GM18526 (cell line): ENCODE results near the gene NGEF.

Source experiments
- POLR2A ChIP-seq: IDR thresholded peaks from 3 replicates; pipeline ENCODE4 v1.6.1; 2011; ENCODE audit not compliant: insufficient read length; ENCODE audit errors: extremely low read depth

NGEF gene

DNA sequence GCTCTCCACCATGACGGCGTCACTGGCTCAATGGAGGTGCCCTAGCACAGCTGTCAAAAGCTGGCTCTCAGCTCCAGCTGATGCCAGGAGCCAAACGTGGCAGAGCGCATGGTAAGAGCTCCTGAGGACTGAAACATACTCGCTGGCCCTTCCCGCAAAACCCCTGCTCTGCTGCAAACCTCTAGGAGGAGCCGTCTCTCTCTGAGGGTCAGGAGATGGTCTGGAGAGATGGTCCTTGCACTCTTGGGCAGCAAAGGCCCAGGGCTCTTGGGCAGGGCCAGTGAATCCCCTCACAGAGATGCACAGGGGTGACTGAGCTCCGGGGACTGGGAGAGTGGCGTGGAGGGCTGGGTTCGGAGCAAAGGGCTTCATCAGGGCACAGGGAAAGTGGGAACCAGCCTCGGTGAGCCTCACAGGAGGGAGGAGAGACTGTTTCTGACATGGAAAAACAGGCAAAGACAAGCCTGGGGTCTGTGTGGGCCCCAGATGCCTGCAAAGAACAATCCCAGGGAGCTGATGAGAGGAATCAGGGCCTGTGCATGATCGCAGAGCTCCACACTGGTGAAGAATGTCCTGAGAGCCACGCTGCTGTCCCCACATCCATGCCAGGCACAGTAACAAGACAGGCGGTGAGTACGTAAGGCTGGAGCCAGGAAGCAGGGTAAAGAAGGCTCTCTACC is 125.7 kb downstream of the NGEF start:
- no peak for TF ChIP-seq POLR2A

DNA sequence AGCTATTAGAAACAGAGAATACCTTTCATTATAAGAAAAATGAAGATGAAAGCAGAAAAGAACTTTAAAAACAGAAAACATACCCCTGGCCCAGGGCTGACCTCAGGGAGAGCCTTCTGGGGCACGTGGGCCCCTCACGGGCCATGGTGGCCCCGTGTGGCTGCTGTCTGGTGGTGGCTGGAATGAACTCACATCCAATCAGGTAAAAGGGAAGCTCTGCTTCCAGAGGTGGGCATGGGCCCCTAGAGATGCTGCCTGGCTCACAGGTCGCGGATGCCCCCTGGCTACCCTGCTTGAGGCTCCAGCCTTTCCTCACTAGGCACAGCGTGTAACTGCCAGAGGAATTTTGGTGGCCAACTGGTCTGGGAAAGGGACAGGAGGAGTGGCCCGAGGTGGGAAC is 126.4 kb downstream of the NGEF start:
- TF ChIP-seq POLR2A = no peak

DNA sequence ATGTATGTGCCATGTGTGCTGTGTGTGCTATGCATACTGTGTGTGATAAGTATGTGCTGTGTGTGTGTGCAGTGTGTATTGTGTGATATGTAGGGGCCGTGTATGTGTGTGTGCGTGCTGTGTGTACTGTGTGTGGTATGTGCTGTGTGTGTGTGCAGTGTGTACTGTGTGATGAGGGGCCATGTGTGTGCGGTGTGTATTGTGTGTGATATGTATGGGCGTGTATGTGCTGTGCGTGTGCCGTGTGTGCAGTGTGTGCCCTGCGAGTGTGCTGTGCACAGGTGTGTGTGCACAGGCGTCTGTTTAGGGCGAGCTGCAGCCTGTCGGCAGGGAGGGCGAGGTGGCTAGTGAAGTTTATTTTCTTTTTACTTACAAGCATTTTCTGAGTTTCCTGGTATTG is 126.9 kb downstream of the NGEF start:
- TF ChIP-seq POLR2A = no peak

DNA sequence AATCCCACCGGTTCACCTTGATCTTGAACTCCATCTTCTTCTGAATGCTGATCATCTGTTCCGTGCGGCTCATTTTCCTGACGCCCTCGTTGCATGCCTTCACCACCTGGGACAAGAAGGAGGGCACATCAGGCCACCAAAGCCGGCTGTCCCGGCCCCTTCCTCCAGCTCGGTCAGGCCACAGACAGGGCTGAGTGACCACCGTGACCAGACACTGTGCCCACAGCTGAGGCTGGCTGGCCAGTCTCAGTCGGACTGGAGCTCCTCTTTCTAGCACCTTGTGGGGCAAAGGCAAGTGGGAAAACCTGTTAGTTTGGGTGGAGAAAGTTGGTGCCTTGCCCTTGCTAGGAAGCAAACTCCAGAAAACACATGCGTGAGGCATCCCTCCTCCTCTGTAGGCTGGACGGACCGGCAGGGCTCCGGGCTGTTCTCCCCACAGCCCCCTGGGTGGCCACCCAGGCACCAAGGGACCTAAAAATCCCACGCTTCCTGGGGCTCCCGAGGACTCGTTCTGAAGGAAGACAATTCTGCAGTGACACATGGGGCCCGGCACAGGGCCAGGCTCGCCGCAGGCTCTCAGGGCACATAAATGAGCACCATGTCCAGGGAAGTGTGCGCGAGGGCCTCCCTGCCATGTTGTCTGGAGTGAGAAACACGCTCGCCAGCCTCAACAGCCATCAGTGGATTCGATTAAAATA is 127.6 kb downstream of the NGEF start:
- TF ChIP-seq POLR2A = no peak

DNA sequence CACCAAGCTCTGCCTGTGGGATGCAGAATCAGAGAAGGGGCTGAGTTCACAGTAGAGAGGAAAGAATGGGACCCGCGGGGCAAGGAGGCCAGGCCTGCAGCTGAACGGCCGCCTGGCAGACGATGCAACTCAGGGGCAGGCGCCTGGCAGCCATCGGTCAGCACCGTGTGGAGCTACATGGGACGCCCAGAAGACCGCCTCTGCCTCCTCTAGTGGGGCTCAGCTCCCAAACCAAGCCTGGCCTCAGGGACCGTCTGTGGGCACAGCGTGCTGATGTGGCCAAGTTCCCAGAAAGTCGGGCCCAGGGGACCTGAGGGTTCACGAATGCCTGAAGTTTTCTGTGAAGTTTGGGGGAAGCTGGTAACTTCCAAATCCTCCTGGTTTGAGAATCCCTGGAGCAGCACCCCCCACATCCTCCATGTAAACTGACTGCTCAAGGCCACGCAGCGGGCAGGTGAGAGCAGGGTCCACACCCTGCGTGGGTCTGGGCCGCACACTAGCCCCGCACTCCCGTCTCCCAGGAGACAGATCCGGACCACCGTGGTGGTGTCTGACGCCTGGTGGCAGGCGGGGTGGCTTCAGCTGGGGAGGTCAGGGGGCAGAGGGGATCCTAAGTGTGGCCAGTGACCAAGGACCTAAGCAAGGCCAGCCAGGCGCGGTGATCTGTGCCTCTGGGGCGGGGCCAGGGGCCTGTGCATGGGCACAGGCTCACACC is 128.3 kb downstream of the NGEF start:
- TF ChIP-seq POLR2A = no peak

DNA sequence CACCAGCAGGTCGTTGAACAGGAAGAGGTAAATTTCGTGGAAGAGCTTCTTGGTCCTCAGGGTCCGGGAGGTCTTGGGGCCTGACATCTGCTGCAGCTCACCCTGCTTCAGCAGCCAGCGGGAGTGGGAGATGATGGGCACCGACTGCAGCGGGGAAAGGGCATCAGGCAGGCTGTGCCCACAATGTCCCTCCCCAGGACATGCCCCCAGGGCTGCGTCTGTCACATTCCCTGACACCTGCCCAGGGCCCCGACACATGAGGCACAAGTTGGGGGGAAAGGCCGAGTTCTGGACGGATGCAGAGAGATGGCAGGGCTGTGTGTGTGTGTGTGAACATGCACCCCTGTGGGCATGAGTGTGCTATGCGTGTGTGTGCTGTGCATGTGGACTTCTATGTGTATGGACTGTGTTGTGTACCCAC is 129.0 kb downstream of the NGEF start:
- no peak for TF ChIP-seq POLR2A

DNA sequence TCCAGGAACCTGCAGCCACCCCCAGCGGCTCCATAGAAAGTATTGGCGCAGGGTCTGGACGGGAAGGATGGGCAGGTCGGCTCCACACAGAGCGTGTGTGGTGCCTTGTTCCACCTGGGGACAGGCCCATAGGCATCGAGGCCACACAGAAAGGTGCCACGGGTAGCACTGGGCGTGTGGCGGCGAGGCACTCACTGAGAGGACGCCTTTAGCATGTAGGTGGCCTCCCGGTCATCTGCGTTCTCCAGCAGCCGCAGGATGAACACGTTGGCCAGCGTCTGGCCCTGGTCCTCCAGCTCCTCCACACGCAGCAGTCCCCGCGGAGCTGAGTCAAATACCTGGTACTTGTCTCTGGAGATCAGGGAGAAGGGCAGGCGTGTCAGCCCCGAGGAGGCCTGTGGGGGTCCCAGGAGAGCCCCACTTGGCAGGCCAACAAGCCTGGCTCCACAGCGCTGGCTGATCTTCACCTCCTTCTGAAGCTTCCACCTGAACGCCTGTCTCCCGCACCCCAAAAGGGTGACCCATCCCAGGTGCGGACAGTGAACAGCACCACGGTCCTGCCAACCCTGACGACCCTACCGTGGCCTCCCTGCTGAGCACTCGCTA is 129.8 kb downstream of the NGEF start:
- no peak for TF ChIP-seq POLR2A

DNA sequence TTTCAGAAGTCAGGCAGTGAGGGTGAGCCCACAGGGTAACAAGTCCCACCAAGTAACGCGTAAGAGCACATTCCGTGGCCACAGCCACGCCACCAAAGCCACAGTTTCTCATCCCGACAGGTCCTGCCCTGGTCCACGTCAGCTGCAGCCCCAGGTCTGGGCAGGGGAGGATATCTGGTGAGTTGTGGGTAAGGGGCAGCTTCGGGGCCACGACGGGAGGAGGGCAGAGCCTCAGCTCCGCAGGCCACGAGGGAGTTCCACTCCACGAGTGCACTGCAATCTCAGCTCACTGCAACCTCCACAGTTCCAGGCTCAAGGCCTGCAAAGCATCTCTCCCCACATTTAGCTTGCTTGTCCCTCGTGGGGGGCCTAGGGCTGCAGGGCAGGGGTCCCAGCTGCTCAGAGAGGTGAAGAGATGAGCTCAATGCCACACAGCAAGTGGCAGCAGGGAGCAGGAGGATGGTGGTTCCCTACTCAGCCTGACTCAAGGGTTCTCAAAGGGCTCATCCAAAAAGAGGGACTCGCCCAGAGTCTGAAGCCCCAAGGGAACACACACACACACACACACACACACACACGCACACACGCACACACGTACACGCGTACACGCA is 130.4 kb downstream of the NGEF start:
- no peak for TF ChIP-seq POLR2A

DNA sequence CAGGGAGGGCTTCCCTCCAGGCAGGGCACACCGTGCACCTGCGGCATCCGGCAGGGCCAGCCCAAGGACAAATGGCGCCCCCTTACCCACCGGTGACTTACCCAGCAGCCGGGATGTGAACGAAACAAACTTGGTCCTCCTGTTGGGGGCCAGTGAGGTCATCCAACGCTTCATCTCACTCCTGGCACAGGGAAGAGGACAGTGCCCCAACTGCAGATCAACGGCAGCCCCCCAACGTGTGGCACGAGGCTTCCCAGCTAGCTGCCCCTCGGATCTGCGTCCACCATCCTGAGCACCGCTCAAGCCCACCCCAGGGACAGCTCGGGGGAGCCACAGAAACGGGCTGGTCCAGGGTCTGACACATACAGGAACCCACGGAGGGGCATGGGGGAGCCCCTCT is 131.0 kb downstream of the NGEF start:
- no peak for TF ChIP-seq POLR2A

DNA sequence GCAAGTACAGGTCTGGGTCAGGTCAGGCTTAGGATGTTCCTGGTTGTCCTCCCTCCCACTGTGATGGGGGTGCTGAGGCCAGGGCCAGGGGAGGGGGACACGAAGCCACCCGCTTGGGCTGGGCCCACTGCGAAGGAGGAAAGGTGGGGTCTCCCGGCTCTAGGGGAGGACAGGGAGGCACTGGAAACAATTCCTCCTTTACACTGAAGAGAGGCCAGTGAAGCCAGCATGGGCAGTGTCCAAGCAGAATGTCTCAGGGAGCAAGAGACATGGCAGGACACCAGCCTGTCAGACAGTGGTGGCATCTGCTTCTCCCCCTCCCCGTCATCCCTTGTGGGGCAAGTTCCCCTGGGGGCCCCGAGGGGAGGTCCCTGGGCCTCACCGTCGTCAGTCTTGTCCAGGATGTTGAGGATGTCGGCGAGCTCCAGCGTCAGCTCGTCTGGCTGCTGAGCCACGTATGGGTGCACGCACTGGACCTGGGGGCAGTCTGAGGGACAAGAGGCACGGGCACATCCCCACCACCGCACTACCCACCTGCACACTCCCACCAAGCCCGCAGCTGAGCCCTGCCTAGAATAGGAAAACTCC is 132.2 kb downstream of the NGEF start:
- no peak for TF ChIP-seq POLR2A

DNA sequence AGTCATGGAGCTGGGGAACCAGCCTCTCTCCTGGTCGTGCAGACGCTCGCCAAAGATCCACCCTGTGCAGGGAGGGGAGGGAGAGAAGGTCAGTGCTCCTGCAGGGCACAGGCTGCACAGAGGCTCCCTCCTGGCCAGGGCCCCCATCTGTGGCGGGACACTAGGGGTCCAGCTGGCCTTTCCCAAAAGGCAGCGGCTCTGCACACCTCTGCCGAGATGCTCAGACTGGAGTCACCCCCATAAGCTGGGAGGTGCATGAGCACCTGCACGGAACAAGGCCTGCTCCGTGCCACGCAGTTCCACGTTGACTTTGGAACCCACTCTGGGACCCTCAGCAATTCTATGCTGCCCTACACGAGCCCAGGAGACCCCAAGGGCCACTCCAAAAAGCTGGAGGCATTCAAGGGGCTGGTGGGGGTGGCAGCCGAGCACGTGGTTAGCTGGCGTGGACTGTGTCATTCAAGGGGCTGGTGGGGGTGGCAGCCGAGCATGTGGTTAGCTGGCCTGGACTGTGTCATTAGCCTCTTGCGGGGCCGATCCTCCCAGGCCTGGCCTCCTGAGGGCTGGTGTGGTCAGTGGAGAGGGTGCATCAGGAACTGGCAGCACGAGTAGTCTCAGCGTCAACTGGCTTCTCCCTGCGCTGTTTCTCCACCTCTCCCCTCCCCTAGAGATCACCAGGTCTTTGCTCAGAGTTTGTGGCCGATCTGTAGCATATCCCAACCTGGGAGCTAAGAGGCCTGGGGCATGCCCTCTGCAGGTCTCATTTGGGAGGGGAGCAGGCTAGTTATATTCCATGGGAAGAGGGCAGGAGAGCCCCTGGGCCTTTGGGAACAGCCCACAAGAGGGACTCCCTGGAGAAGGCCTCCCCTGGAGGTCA is 133.2 kb downstream of the NGEF start:
- no peak for TF ChIP-seq POLR2A

DNA sequence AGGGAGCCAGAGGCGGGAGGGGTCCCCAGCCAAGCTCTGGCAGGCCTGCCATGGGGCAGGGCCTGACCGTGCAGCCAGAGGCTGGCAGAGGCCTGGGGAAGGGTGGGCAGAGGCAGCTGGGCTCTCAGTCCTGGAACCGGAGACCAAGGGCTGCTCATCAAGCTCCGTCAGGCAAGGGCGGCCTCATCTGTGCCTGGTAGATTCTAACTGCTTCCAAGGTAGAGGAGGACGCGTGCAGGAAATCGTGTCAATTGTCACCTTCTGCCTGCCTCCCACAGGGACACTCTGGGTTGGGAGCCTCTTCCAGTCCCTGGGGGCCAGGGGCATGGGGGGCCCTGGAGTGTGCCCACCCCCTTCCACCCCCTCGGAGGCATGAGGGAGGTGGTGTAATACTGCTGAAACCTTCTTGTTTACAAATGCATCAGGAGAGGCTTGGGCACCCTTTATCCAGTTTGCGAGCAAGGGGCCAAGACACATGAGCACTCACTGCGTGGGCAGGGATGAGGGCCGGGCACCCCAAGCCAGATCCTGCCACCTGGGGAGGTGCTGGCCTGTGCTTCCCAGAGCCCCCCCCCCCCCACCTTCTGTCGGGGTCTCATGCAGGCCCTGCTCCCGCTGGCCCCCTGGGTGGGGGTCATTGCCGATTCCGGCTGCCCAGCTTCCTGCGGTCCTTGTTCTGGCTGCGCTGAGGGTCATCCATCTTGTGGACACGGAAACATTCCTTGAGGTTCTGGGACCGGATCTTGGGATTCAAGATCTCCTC is 134.0 kb downstream of the NGEF start:
- TF ChIP-seq POLR2A = no peak

DNA sequence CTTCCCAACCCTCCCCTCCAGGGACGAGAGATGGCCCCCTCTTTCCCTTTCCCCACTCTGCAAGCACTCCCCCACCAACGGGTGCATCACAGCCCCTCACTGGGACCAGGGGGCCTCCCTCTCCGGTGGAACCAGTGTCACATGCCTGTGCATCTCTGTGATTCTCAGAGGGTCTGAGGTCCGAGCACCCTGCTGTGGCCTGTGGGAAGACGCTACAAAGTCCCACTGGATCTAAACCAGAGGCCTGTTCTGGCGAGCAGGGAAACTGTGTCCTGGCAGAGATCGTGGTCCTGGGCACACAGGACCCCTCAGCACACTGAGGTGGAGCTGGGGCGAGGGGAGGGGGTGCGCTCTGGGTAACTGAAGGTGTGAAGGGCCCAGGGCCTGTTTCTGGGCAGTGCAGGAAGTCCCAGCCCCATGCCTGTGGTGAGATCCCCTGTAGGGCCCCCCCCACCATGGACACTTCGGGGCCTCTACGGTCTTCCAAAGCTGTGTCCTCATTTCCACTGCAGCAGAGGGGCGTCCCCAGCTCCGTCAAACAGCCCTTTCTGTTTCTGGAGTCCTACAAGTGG is 135.0 kb downstream of the NGEF start:
- TF ChIP-seq POLR2A = no peak
